Stimulated activated naive CD4-positive, alpha-beta T cell treated with Interleukin-2 at 50 U/mL for 16 hours (primary cell): ENCODE data around the gene AP1S1.

Source experiments
- DNase-seq: peaks from one replicate; lab custom pipeline; 2025; lab: John Stamatoyannopoulos, UW

The AP1S1 gene

GRCh38 chr7:101201695-101202602, 47.7 kb downstream of the AP1S1 start:
- no peak for DNase-seq

GRCh38 chr7:101202603-101202918, 48.3 kb downstream of the AP1S1 start:
- DNase-seq, result no peak

GRCh38 chr7:101203740-101204738, 49.8 kb downstream of the AP1S1 start:
- DNase-seq, result peak; percentile 17

- DNase-seq, result no peak
These were observed 51.8 kb downstream of the AP1S1 start for GRCh38 chr7:101205901-101206664.

- no peak for DNase-seq
These were observed 52.4 kb downstream of the AP1S1 start for GRCh38 chr7:101206665-101207042.

- DNase-seq, result no peak
These were observed 53.2 kb downstream of the AP1S1 start for GRCh38 chr7:101207459-101207858.

- no peak for DNase-seq
These were observed 54.5 kb downstream of the AP1S1 start for GRCh38 chr7:101208794-101209193.

- DNase-seq, result no peak
These were observed 55.9 kb downstream of the AP1S1 start for GRCh38 chr7:101210143-101210542.
